IMR-90 (cell line): ENCODE data around the gene STPG1.

Experiments used
- POLR2A ChIP-seq: IDR thresholded peaks from 2 replicates; pipeline ENCODE4 v1.6.1; 2012; ENCODE audit warnings: mild to moderate bottlenecking, low read depth, low read length
- RFX5 ChIP-seq: IDR thresholded peaks from 2 replicates; pipeline ENCODE4 v1.8.0; 2012; ENCODE audit warnings: low read depth, mild to moderate bottlenecking, low read length, moderate library complexity
- SMC3 ChIP-seq: fragments of 150-350 bp; IDR thresholded peaks from 2 replicates; pipeline ENCODE4 v1.6.1; 2016; ENCODE audit warnings: low read depth, mild to moderate bottlenecking, antibody characterized with exemption, low read length, moderate library complexity
- TF ChIP-seq, protein P1 (sequence below): conservative IDR thresholded peaks from 2 replicates; pipeline ENCODE4 v1.5.1; 2012; ENCODE audit warnings: mild to moderate bottlenecking, low read depth, low read length, improper control_type of control experiment
- TF ChIP-seq, protein P2 (sequence below): fragments of 150-350 bp; IDR thresholded peaks from 2 replicates; pipeline ENCODE4 v1.6.1; 2017; ENCODE audit warnings: mild to moderate bottlenecking, antibody characterized with exemption, low read length, low read depth

DNA sequence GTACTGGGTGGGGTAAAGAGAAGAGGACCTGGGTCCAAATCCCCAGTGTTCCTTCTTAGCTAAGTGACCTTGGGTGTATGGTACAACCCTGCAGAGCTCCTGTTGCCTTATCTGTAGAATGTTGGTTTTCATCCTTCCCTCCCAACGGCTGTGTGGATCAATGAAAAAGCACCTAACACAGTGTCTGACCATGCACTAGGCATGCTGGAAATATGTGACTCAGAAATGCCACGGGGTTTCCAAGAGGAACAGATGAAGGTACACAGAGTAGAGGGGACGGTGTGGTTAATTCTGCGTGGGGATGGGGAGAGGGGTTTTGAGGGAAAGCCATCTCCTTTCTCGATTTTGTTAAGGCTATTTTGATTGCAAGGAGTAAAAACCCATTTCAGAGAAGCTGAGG is 10.6 kb upstream of the STPG1 start:
- TF ChIP-seq, protein P1, sequence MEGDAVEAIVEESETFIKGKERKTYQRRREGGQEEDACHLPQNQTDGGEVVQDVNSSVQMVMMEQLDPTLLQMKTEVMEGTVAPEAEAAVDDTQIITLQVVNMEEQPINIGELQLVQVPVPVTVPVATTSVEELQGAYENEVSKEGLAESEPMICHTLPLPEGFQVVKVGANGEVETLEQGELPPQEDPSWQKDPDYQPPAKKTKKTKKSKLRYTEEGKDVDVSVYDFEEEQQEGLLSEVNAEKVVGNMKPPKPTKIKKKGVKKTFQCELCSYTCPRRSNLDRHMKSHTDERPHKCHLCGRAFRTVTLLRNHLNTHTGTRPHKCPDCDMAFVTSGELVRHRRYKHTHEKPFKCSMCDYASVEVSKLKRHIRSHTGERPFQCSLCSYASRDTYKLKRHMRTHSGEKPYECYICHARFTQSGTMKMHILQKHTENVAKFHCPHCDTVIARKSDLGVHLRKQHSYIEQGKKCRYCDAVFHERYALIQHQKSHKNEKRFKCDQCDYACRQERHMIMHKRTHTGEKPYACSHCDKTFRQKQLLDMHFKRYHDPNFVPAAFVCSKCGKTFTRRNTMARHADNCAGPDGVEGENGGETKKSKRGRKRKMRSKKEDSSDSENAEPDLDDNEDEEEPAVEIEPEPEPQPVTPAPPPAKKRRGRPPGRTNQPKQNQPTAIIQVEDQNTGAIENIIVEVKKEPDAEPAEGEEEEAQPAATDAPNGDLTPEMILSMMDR = no peak
- TF ChIP-seq POLR2A (no peak), RFX5 (no peak), SMC3 (no peak)
- TF ChIP-seq, protein P2, sequence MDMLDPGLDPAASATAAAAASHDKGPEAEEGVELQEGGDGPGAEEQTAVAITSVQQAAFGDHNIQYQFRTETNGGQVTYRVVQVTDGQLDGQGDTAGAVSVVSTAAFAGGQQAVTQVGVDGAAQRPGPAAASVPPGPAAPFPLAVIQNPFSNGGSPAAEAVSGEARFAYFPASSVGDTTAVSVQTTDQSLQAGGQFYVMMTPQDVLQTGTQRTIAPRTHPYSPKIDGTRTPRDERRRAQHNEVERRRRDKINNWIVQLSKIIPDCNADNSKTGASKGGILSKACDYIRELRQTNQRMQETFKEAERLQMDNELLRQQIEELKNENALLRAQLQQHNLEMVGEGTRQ = no peak
